Hindlimb muscle (tissue), 1 donor: Measurements from ENCODE around the gene LIN52. TPM values are rescaled to one million over a fixed set of nuclear protein-coding genes. Genes with fewer than 3 reads are reported as not detected.
"Not testable (repeated sequence)": the region's sequence is repeated elsewhere in the genome, so short reads cannot be mapped to it uniquely, and the experiment has no call there.

ENCODE experiments used
- DNase-seq: peaks from one replicate; pipeline ENCODE4 v3.0.0-alpha.2; 2013
- polyA plus RNA-seq: library from polyadenylated mRNA; unstranded; fragments of 120-200 nt; gene quantifications from one replicate; pipeline ENCODE4 v1.2.1, GENCODE V29; 2013; ENCODE audit not compliant: insufficient read length

LIN52 gene
- polyA plus RNA-seq, 1 donor: 11.2 TPM

- no peak for DNase-seq
Observed at GRCh38 chr14:74109369-74109768, 24.6 kb downstream of the LIN52 start.

GRCh38 chr14:74111395-74112216, 26.9 kb downstream of the LIN52 start:
- DNase-seq: peak; percentile 36

DNA sequence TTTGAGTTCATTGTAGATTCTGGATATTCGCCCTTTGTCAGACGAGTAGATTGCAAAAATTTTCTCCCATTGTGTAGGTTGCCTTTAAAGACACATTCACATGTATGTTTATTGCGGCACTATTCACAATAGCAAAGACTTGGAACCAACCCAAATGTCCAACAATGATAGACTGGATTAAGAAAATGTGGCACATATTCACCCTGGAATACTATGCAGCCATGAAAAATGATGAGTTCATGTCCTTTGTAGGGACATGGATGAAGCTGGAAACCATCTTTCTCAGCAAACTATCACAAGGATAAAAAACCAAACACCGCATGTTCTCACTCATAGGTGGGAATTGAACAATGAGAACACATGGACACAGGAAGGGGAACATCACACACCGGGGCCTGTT, 40.7 kb downstream of the LIN52 start:
- DNase-seq: not testable (repeated sequence)

DNA sequence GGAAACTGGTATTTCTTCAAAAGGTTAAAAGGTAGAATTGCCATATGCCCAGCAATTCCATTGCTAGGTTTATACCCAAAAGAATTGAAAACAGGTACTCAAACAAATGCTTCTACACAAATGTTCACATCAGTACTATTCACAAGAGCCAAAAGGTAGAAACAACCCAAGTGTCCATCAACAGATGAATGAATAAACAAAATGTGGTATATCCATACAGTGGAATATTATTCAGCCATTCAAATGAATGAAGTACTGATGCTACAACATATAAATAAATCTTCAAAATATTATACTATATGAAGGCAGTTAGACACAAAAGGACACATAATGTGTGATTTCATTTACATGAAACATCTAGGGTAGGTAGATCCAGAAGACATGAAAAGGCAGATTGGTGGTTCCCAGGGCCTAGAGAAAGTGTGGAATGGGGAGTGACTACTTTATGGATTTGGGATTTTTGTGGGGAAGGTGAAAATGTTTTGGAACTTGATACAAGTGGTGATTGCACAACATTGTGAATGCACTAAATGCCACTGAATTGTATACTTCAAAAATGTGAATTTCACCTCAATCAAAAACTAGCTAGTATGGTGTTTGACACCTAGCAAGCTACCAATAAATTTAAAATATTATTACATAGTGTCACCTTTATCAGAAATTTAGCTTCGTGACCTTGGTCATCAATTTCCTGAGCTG, 41.7 kb downstream of the LIN52 start:
- no peak for DNase-seq

GRCh38 chr14:74127634-74128033, 42.9 kb downstream of the LIN52 start:
- DNase-seq: no peak

DNA sequence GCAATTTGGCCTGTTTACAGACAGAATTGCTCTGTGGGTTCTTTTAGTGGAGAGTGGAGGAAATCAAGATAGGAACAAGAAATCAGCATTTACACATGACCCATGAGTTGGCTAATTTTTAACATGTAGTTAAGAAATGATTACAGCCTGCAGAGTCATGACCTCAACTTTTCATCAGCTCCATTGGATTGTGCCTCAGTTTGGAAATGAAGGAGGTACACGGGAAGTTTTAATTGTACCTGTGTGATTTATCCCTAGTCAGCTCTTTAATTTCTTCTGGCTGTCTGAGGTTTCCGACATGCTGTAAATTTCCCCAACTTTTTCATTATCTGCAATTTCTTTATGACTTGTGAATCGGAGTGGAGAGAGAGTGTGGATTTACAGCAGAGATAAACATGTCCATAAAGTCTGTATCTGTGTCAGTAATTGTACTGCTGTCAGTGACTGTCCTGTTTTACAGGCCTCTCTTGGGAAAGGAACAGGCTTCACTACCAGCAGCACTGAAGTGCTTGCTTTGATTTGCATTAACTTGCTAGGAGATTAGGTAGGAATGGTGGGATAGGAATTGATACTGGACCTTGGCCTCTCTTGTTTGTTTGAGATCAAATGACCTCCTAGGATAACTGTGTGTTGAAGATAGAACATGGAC, 49.2 kb downstream of the LIN52 start:
- DNase-seq: no peak

GRCh38 chr14:74134484-74134883, 49.7 kb downstream of the LIN52 start:
- DNase-seq: no peak

DNA sequence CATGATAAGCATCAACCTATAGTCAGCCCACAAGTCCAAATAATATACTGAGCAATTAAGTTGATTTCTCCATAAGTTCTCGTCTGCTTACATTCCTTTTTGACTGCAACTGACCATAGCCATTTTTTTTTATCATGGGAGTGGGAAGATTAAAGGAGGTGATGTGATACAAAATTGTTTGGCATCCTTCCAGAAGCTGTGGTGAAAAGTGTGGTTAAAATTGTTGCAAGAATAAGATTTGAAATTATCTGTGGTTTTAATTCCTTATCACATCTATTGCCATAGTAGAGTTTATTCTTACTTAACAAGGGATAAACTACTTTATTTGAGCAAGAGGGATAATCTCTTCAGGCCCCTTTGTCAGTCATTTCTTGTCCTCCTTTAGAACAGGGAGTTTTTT, 50.7 kb downstream of the LIN52 start:
- DNase-seq: no peak

DNA sequence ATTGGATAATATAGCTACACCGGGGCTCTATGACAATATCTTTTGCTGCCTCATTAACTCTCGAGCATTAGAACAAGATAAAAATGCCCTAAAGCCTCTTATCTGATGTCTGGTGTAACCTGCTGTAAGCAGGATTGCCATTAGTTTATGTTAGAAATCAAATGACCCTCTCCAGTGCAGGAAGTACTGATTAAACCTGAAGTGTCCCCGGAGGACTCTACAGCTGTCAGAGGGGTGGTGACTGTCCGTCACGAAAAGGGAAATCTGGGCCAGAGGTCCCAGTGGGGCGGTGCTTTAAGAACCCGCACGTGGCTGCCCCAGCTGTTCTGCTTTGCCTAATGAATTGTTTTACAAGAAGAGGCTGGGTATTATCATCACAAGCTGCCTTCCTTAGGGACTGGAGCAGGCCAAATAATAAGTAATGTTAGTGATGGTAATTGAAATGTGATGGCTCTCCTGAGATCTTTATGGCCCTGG, 55.7 kb downstream of the LIN52 start:
- DNase-seq: peak; percentile 32

DNA sequence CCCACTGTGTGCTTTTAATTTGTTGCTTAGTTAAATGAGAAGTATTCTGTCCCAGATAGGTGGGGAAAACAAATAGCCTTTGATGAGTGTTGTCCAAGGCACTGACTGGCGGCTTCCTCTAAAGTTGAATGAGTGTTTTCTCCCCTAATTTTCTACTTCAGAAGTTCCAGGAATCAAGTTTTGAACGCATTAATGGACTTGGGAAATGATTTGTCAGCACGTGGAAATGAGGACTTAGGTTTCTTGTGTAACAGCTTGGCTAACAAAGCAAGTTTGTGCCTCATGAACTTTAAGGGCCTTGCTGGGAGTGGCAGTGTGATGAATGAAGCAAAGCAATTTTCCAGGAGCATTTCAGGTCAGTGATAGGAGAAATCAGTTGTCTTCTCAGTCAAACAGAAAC, 56.9 kb downstream of the LIN52 start:
- no peak for DNase-seq

DNA sequence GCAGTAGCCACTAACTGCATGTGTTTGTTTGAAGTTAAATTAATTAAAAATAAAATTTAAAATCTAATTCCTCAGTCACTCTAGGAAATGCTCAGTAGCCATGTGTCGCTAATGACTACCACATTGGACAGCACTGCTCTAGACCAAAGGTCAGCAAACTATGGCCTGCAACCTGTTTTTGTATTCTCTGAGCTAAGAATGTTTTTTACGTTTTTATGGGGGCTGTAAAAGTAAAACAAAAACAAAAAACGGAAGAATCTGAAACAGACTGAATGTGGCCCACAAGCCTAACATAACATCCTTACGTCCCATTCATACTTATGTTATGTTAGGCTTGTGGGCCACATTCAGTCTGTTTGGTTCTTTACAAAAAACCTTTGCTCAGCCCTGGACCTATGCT, 57.8 kb downstream of the LIN52 start:
- DNase-seq: no peak

GRCh38 chr14:74144789-74145188, 60.0 kb downstream of the LIN52 start:
- no peak for DNase-seq

DNA sequence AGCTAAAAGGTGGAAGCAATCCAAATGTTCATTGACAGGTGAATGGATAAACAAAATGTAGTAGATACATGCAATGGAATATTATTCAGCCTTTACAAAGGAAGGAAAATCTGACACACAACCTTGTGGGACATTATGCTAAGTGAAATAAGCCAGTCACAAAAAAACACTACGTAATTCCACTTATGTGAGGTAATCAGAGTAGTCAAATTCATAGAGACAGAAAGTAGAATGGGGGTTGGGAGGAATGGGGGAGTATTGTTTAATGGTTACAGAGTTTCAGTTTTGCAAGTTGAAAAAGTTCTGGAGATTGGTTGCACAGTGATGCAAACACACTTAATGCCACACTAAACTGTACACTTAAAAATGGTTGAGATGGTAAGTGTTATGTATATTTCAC, 62.8 kb downstream of the LIN52 start:
- DNase-seq: no peak

GRCh38 chr14:74148705-74149104, 63.9 kb downstream of the LIN52 start:
- DNase-seq: no peak

GRCh38 chr14:74155287-74155686, 70.5 kb downstream of the LIN52 start:
- DNase-seq: no peak

DNA sequence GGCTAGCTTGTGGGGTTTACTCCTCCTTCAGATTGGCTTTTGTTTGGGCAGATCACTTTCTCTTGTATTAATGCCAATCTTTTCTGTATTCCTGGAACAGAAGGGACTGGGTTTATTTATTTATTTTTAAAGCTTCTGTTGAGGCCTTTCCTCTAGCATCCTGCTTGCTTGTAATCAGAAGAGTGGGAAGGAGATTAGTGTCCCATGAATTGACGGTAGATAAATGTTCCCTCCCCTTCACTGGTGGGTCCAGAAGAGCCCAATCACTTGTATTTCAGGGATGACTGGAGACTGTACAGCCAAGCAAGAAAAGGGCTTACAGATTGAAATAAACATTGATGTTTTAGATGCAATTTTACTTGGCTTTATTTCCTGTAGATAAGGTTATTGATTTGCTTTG, 71.0 kb downstream of the LIN52 start:
- no peak for DNase-seq

- DNase-seq: no peak
Observed at GRCh38 chr14:74160763-74161162, 76.0 kb downstream of the LIN52 start.

- no peak for DNase-seq
Observed at GRCh38 chr14:74161526-74162158, 76.9 kb downstream of the LIN52 start.

- DNase-seq: no peak
Observed at GRCh38 chr14:74169906-74170305, 85.2 kb downstream of the LIN52 start.

GRCh38 chr14:74176400-74176793, 91.6 kb downstream of the LIN52 start:
- no peak for DNase-seq

DNA sequence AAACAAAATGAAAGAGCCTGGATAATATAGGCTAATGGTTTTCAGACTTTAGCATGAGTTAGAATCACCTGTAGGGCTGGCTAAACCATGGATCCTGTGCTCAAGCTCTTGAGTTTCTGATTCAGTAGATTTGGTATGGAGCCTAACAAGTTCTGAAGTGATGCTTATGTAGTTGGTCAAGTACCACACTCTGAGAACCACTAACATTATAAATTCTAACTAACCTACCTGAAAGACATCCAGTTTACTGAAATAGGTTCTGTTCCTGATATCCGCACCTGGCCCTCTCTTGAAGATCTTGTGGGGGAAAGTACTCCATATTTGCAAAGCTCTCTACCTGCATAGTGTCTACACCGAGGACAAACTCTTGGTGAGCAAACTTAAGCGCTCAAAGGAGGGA, 95.1 kb downstream of the LIN52 start:
- no peak for DNase-seq

DNA sequence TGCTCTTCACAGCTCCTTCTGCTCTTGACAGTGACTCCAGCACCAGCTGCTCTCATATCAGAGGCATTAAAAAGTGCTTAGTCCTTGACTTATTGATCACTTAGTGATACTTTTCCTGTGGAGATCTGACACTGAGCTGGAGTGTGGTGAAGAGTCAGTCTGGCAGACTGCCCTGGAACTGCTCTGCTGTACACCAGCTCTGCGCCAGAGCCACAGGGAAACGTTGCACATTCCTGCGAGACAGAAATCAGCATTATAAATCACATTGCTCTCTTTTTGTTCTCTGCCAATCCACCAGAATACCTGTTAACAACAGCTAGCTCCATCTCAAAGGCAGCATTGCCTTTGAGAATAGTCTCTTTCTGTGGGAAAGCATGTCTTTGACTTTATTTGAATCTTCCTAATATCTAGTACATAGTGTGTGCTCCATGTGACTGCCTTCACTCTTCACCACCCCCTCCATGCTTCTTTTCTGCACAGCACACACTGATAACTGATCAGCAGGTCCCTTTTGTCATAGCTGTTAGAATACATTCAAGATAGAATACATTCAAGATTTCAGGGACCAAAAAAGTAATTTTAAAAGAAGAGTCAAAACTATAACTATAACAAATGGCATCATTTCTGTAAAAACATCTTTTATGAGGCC, 106.3 kb downstream of the LIN52 start:
- DNase-seq: no peak
